Measurements from ENCODE around the gene APBB2.

APBB2 gene

GRCh38 chr4:41081847-41082246, 132.5 kb downstream of the APBB2 start:
- ATAC-seq (ENCODE audit: low read depth) (no peak), DNase-seq (ENCODE audit: low spot score) (no peak)
- no peak overlapping the region for H3K27ac ChIP-seq (ENCODE audit: poor library complexity, severe bottlenecking)
- peaks cover 4% of the 10 kb centered on the region for H3K9me3 ChIP-seq (ENCODE audit: severe bottlenecking)
- H3K4me3 ChIP-seq (ENCODE audit: severe bottlenecking) = no peak overlapping the region
- TF ChIP-seq CTCF (IDR thresholded peaks at IDR 0.05; ENCODE audit: poor library complexity, severe bottlenecking) = no peak
- no peaks in the 10 kb centered on the region for H3K27me3 ChIP-seq (ENCODE audit: insufficient read depth, poor library complexity, severe bottlenecking)
- peaks cover 13% of the 10 kb centered on the region for H3K4me1 ChIP-seq (ENCODE audit: insufficient read depth, poor library complexity, severe bottlenecking)
- H3K36me3 ChIP-seq (ENCODE audit: low read depth) = peaks cover 11% of the 10 kb centered on the region; the same call in 1 of the 2 replicates

- H3K4me3 ChIP-seq (ENCODE audit: severe bottlenecking) = no peak overlapping the region
- no peak for ATAC-seq (ENCODE audit: low read depth)
- H3K27ac ChIP-seq (ENCODE audit: poor library complexity, severe bottlenecking) = no peak overlapping the region
- no peaks in the 10 kb centered on the region for H3K27me3 ChIP-seq (ENCODE audit: insufficient read depth, poor library complexity, severe bottlenecking)
- no peak for DNase-seq (ENCODE audit: low spot score)
- peaks cover 4% of the 10 kb centered on the region; the same call in 1 of the 2 replicates for H3K36me3 ChIP-seq (ENCODE audit: low read depth)
- no peaks in the 10 kb centered on the region for H3K9me3 ChIP-seq (ENCODE audit: severe bottlenecking)
- peaks cover 13% of the 10 kb centered on the region for H3K4me1 ChIP-seq (ENCODE audit: insufficient read depth, poor library complexity, severe bottlenecking)
- TF ChIP-seq CTCF (IDR thresholded peaks at IDR 0.05; ENCODE audit: poor library complexity, severe bottlenecking) = no peak
These were observed 133.4 kb downstream of the APBB2 start for GRCh38 chr4:41080976-41081375.

GRCh38 chr4:41079881-41080560, 134.3 kb downstream of the APBB2 start:
- Histone ChIP-seq H3K36me3 (ENCODE audit: low read depth) (peaks cover 4% of the 10 kb centered on the region; the same call in 1 of the 2 replicates), H3K27me3 (ENCODE audit: insufficient read depth, poor library complexity, severe bottlenecking) (no peaks in the 10 kb centered on the region), H3K4me1 (ENCODE audit: insufficient read depth, poor library complexity, severe bottlenecking) (peaks cover 13% of the 10 kb centered on the region), H3K27ac (ENCODE audit: poor library complexity, severe bottlenecking) (no peak overlapping the region), H3K4me3 (ENCODE audit: severe bottlenecking) (no peak overlapping the region), H3K9me3 (ENCODE audit: severe bottlenecking) (no peaks in the 10 kb centered on the region)
- TF ChIP-seq CTCF (IDR thresholded peaks at IDR 0.05; ENCODE audit: poor library complexity, severe bottlenecking) = no peak
- ATAC-seq (ENCODE audit: low read depth) (no peak), DNase-seq (ENCODE audit: low spot score) (no peak)

- DNase-seq (ENCODE audit: low spot score) = no peak
- Histone ChIP-seq H3K36me3 (ENCODE audit: low read depth) (peaks cover 10% of the 10 kb centered on the region; the same call in 1 of the 2 replicates), H3K4me3 (ENCODE audit: severe bottlenecking) (no peak overlapping the region), H3K27me3 (ENCODE audit: insufficient read depth, poor library complexity, severe bottlenecking) (no peaks in the 10 kb centered on the region), H3K9me3 (ENCODE audit: severe bottlenecking) (no peaks in the 10 kb centered on the region), H3K4me1 (ENCODE audit: insufficient read depth, poor library complexity, severe bottlenecking) (peaks cover 13% of the 10 kb centered on the region), H3K27ac (ENCODE audit: poor library complexity, severe bottlenecking) (no peak overlapping the region)
- ATAC-seq (ENCODE audit: low read depth) = no peak
- TF ChIP-seq CTCF (IDR thresholded peaks at IDR 0.05; ENCODE audit: poor library complexity, severe bottlenecking) = no peak
These were observed 136.7 kb downstream of the APBB2 start for GRCh38 chr4:41077628-41078027.

GRCh38 chr4:41076481-41076880, 137.9 kb downstream of the APBB2 start:
- DNase-seq (ENCODE audit: low spot score) = no peak
- no peak for ATAC-seq (ENCODE audit: low read depth)
- Histone ChIP-seq H3K27ac (ENCODE audit: poor library complexity, severe bottlenecking) (no peak overlapping the region), H3K9me3 (ENCODE audit: severe bottlenecking) (no peaks in the 10 kb centered on the region), H3K4me1 (ENCODE audit: insufficient read depth, poor library complexity, severe bottlenecking) (peaks cover 17% of the 10 kb centered on the region), H3K27me3 (ENCODE audit: insufficient read depth, poor library complexity, severe bottlenecking) (no peaks in the 10 kb centered on the region), H3K4me3 (ENCODE audit: severe bottlenecking) (no peak overlapping the region), H3K36me3 (ENCODE audit: low read depth) (peaks cover 10% of the 10 kb centered on the region; the same call in 1 of the 2 replicates)
- TF ChIP-seq CTCF (IDR thresholded peaks at IDR 0.05; ENCODE audit: poor library complexity, severe bottlenecking) = no peak

All from RWPE2 (cell line).